MV-4-11 (cell line): Measurements from ENCODE around the gene CCDC88B.

Experiments
- DNase-seq: peaks from one replicate; lab custom pipeline; 2025; lab: John Stamatoyannopoulos, UW

CCDC88B gene

DNA sequence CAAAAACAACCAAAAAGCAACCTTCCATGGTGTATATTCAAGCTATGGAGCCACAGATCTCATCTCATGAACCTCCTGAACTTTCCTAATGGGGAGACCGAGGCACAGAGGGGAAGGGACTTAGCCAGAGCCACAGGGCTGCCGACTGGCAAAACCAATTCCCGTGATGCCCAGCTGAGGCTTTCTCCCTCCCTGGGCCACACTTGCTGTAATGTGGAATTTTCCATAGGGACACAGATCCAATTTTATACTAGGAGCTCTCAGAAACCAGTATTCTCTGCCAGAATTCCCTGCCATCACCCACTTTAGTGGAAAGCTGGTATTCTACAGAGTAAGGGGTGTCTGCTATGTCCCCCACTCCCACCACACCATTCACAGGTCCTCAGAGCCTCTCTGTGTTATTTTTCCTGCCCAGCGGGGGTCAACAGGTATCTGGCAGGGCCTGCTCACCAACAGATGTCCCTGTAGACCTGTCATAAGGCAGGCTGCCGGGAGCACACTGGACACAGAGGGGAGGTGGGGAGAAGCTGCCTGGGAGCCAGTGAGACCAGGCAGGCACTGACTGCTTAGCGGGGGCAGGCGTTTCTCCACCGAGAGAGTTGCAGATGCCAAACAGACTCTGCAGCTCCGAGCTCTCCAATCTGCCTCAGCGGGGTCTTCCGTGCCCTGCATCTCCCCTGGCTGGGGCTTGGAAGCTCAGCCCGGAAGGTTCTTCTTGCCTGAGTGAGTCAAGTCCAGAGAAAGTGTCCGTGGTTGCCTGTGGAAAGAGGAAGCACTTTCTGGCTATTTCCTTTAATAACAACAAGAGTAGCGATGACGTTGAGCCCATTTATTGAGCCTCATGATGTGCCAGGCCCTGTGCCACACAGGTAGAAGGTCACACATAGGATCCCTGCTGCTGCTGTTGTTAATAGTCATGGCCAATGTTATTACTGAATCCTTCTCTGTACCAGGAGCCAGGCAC, 45.3 kb downstream of the CCDC88B start:
- DNase-seq: peak; percentile 85

DNA sequence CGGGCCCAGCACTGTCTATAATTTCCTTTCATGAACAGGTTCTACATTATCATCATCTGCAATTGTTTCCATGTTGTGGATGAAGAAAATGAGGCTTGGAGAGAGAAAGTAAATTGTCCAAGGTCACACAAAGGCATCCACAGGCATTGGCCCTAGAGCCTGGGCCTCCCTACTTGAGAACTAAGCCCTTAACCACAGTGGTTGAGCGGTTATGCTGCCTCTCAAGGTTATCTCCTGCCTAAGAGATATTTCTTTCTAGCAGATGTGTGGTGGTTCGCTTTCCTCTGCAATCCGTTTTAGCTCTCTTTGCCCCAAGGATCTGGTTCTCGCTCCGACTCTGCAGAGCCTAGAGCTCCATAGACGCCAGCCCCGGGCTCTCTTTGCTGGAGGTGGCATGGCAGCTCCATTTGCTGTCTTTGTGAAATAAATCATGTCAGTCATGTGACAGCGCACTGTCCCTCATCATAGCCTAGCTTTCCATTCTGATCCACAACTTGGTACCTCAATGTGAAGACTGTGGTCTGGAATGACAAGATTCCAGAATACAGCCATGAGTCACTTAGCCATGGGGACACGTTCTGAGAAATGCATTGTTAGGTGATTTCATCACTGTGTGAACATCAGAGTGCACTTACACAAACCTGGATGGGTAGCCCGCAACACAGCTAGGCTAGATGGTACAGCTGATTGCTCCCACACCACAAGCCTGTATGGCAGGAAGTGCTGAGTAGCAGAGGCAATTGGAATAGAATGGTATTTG, 46.1 kb downstream of the CCDC88B start:
- DNase-seq: peak; percentile 90

DNA sequence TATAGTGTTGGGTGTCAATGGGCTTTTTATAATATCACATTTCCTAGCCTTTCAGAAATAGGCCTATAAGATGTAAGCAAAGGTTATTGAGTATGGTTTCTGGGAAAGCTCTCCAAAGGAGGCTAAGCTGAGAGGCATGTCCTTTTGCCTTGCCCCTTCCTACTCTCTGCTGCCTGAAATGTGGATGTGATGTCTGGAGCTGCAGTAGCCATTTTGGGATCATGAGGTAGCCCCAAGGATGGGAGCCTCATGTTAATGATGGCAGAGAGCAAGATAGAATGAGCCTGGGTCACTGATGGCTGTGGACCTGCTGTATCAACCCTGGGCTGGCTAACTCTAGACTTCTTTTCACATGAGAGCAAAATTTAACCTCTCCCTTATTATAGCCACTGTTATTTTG, 47.9 kb downstream of the CCDC88B start:
- DNase-seq: no peak

DNA sequence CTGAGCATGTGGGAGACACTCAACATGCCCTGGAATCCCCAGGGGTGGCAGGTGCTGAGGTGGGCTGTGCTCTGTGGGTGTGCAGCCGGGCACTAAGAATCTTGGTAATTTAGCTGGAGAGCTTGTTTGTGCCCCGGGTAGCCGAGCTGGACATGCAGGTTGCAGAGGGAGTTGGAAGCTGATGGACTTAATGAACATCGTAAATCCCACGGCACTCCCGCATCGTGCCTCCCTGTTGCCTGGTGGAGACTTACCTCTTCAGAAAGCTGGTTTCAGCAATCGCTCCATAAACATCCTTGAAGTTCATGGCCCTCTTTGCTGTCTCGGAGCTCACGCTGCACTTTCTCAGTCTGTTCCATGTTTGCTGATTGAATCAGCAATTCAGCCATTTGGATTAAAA, 48.9 kb downstream of the CCDC88B start:
- no peak for DNase-seq

DNA sequence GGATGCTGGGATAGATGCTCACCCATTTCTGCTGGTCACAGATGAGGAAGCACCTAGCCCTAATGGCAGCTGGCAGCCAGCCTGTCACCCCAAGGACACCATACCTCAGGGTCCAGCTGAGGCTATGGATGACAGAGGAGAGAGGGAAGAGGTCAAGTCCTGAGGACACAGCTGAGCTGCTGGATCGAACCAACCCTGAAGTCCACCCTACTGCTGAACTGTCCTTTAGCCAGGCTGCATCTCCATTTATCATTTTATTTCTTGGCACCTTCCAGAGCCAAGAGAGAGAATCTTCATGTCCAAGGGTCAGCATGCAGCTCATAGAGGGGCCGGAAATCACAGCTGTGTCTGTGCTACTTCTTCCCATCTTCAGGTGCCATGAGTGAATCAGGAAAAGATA, 49.8 kb downstream of the CCDC88B start:
- no peak for DNase-seq

DNA sequence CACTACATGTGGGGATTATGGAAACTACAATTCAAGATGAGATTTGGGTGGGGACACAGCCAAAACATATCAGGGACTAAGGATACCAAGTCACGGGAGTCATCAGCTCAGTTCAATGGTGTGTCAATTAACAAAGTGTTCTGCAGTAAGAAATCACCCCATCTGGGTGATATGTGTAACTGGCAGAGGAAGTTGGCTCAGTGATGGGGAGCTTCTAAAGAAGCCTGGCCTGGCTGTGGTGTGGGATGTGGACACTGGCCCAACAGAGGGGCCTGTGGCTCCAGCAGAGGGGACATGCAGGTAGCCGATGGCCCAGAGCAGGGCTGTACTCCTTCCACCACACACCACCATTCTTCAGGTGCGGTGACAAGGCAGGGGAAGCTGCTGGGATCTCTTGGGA, 50.6 kb downstream of the CCDC88B start:
- peak; percentile 57 for DNase-seq

DNA sequence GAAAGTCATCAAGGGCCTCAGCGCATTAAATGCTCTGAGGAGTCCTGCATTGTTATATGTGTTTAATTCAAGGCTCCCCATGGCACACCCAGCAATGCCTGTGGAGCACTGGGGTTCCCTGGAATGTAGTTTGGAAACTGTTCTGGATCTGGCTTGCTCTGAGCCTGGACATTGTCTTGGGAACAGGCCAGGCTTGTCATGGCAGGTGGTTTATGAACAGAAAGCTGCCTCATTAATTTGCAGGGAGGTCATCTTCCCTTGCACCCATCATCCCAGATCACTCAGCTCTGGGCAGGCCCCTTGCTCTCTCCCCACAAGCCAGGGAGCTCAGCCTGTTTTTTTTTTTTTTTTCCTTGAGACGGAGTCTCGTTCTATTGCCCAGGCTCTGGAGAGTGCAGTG, 51.8 kb downstream of the CCDC88B start:
- no peak for DNase-seq

DNA sequence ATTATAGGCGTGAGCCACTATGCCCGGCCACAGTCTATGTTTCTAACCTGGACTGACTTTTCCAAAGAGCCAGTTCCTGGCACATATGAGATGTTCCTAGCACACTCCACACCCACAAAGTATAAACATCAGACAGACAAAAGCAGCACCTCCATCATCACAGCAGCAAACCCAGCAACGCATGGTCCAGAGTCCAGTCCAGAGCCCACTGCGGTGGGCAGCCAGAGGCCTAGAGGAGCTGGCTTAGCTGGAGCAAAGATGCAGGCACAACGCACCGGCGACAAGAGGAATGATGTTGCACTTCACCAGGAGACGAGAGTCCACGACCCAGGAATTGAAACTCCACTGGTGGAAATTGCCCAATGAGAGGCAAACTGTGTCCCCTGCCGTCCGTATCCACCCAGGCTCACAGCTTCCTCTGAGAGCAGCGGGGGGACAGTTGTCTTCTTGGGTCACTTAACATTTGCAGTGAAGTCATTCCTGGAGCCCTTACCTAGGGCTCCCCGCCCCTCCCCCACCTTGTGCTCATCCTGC, 55.6 kb downstream of the CCDC88B start:
- DNase-seq: peak; percentile 86

DNA sequence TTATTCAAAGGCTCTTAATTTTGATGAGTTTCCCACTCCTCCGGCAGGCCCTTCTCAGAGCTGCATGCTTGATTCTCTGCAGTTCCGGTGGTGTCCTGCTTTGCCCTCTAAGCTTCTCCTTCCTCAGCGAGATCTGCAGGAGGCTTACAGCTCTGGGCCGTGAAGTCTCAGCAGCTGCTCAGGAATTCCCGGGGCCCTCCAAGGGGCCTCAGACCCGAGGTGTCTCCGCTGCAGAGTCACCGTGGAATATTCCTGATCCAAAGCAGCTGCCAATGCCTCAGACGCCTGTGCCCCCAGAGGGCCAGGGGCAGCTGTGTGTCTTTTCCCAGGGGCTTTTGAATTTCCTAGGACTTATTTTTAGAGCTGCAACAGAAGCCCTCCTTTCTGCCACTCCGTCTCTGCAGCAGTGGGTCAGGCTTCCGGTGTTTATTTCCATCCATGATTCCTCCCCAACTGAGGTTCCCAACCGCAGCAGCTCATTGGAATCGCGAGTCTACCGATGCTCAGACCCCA, 56.1 kb downstream of the CCDC88B start:
- DNase-seq: no peak

DNA sequence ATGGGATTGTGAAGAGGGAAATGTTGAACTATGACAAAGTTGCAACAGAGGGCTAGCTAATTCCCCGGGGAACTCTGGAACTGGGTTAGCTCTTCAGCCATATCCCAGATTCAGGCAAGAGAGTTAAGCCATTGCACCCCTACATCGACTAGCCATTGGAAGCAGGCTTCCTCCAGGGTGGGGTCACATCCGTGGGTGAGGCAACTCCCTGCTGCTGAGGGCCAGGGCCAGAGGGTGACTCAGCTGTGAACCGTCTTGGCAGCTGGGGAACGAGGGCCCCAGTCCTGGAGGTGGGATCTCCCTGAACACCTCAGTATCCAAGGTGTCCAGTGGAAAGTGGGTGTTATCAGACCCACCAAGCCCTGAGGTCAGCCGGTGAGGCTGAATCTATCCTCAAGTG, 60.1 kb downstream of the CCDC88B start:
- peak; percentile 50 for DNase-seq

DNA sequence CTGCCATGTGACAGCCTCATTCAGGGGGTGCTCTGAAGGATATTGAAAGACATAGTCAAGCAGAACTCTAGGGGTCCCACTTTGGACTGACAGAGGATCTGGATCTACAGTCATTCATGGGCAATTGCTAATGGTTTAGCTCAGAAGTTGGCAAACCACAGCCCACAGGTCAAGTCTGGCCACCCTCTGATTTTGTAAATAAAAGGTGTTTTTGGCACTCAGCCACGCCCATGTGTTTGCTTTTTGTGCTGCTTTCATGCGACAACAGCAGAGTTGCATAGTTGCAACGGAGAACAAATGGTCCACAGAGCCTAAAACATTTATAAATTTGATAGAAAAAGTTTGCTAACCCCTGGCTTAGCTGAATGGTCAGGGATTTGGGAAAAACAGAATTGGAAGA, 60.7 kb downstream of the CCDC88B start:
- DNase-seq: no peak

DNA sequence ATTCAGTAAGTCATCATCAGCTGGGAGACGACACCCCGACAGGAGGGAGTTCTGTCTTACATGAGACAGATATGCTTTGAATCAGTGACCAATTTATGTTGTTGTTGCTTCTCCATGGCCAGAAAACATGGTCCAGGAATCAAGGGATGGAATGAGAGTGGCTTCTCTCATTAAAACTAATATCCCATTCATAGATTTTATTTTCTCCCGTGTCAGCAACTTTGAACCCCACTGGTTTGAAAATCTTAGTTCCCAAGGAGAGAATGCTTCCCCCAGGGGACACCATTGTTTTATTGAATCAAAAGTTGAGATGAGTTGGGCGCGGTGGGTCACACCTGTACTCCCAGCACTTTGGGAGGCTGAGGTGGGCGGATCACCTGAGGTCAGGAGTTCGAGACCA, 61.8 kb downstream of the CCDC88B start:
- DNase-seq: no peak

DNA sequence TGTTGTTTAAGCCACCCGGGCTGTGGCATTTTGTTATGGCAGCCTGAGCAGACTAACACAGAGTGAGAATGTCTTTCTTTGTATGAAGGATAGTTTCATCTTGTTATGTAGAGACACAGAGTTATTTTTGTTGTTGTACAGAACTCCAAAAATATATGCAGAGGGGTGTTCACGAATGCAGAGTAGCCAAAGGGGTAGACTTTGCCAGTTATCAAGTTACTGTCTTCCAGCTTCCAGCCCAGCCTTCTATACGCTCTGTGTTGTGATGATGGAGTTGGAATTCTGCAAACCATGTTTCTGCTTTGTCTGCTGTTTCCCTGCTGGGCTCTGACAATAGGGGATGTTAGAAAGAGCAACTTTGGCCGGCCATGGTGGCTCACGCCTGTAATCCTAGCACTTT, 63.1 kb downstream of the CCDC88B start:
- no peak for DNase-seq

DNA sequence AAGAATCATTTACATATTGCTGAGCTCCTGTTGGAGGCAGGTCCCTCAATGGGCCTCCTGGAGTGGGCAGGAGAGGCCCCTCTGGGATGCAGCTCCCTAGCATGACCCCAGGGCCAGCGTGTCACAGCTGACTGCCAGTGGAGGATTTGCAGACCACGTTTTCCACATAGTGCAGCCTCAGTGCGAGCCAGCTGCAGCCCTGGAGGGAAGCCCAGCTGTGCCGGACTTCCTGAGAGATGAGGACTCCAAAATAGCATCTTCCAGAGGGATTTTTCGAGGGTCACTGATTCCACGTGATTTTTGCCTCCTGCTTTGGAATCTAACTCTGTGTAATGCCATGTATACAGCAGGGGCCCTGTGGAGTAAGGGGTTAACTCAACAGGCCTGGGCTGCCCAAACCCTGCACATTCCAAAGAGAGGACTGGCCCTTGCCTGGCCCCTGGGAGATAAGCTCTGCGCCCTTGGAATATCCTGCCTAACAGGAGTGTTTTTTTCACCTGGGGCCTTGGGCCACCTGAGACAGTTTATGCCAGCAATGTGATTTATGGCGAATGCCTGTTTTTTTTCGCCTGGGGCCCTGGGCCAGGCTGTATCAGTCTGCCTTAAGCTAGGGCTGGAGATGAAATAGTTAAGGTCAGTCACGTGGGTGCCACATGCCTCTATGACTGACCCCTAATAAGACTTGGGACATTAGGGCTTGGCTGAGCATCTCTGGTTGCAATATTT, 66.4 kb downstream of the CCDC88B start:
- no peak for DNase-seq
